Peyer's patch (tissue), 4 donors: ENCODE measurements around the gene KRTAP10-6.
"Not testable (repeated sequence)": the region's sequence is repeated elsewhere in the genome, so short reads cannot be mapped to it uniquely, and the experiment has no call there.

ENCODE experiments used
- POLR2A ChIP-seq, 2 donors: fragments of 450-650 bp; IDR thresholded peaks; one replicate each; pipeline ENCODE4 v1.5.1; 2017; ENCODE audit warnings: antibody characterized with exemption in 2 of 2, mild to moderate bottlenecking in 2 of 2, moderate library complexity in 2 of 2
- TF ChIP-seq, protein P1 (sequence below), 6 experiments: fragments of 450-650 bp in 4 of 6; fragments of 200-600 bp in 2 of 6; sonication (generic) in 1 of 6; IDR thresholded peaks; one replicate each; pipeline ENCODE4 v1.5.1; 2017 to 2019; ENCODE audit warnings: antibody characterized with exemption in 6 of 6, mild to moderate bottlenecking in 3 of 6, moderate library complexity in 1 of 6

DNA sequence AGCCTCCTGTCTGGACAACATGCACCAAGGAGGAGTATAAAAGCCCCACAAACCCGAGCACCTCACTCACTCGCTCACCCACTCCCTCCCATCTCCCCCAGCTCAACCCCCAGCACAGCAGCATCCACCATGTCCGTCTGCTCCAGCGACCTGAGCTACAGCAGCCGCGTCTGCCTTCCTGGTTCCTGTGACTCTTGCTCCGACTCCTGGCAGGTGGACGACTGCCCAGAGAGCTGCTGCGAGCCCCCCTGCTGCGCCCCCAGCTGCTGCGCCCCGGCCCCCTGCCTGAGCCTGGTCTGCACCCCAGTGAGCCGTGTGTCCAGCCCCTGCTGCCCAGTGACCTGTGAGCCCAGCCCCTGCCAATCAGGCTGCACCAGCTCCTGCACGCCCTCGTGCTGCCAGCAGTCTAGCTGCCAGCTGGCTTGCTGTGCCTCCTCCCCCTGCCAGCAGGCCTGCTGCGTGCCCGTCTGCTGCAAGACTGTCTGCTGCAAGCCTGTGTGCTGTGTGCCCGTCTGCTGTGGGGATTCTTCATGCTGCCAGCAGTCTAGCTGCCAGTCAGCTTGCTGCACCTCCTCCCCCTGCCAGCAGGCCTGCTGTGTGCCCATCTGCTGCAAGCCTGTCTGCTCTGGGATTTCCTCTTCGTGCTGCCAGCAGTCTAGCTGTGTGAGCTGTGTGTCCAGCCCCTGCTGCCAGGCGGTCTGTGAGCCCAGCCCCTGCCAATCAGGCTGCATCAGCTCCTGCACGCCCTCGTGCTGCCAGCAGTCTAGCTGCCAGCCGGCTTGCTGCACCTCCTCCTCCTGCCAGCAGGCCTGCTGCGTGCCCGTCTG lies 18.5 kb downstream of the KRTAP10-6 start, which contains the start of gene KRTAP10-4:
- TF ChIP-seq, protein P1, sequence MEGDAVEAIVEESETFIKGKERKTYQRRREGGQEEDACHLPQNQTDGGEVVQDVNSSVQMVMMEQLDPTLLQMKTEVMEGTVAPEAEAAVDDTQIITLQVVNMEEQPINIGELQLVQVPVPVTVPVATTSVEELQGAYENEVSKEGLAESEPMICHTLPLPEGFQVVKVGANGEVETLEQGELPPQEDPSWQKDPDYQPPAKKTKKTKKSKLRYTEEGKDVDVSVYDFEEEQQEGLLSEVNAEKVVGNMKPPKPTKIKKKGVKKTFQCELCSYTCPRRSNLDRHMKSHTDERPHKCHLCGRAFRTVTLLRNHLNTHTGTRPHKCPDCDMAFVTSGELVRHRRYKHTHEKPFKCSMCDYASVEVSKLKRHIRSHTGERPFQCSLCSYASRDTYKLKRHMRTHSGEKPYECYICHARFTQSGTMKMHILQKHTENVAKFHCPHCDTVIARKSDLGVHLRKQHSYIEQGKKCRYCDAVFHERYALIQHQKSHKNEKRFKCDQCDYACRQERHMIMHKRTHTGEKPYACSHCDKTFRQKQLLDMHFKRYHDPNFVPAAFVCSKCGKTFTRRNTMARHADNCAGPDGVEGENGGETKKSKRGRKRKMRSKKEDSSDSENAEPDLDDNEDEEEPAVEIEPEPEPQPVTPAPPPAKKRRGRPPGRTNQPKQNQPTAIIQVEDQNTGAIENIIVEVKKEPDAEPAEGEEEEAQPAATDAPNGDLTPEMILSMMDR (IDR thresholded peaks at IDR 0.05): not testable (repeated sequence)
- not testable (repeated sequence) for TF ChIP-seq POLR2A (IDR thresholded peaks at IDR 0.05)
